ENCODE measurements around the gene SNRPA.
"Not testable (repeated sequence)": the region's sequence is repeated elsewhere in the genome, so short reads cannot be mapped to it uniquely, and the experiment has no call there.

The SNRPA gene

DNA sequence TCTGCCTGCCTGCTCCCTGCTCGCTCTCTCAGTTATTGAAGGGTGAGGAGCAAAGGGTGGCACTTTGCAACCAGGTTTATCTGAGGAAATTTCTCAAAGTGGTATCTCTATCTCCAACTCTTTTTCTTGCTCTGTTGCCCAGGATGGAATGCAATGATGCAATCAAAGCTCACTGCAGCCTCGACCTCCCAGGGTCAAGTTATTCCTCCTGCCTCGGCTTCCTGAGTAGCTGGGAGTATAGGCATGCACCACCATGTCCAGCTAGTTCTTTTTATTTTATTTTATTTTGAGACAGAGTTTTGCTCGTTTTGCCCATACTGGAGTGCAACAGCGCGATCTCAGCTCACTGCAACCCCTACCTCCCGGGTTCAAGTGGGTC, 5.6 kb upstream of the SNRPA start:
- DNase-seq (ENCODE audit: low spot score), result no peak

DNA sequence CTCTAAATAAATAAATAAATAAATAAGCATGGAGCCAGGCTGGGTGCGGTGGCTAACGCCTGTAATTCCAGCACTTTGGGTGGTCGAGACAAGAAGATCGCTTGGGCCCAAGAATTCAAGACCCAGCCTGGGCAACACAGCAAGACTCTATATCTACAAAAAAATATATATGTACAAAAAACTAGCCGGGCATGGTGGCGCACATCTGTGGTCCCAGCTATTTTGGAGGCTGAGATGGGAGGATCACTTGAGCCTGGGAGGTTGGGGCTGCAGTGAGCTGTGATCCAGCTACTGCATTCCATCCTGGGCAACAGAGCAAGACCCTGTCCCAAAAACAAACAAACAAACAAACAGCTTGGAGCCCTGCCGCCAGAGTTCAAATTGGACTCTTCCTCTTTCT, 3.5 kb upstream of the SNRPA start:
- no peak for DNase-seq (ENCODE audit: low spot score)

DNA sequence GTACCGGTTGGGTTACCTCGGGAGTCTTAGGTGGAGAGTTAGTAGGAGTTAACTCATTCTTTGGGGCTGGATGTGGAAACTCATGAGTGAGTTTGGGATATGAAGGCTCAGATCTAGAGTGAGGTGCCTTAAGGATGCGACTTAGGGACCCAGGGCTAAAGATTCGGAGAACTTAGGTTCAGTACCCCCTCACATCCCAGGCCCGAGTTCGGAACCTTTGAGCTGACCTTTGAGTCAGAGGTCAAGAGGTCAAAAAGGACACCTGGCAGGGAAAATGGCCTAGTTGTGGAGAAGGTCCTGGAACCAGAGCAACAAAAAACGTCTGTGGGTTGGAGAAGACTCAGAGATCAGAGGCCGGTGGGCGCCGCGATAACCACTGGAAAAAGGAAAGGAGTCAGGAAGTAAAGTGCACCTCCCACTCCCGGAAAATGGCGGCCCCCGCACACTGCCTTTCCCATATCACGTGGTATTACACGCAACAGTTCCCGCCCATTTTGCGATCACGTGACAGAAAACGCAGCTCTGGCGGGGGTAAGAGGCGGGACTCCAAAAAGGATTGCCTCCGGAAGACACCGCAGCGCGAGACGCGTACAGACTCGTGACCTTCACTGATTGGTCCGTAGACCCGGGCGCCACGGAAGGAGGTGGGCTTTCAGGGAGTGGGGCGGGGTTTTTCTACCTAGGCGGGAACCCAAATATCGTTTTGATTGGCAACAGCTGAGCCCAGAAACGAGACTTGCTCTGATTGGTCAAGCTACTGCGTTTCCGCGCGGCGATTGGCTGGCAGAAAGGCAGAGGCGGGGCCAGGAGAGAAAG, 737 bp upstream of the SNRPA start, which contains the start of gene ACTMAP:
Gene ACTMAP (minus strand): TSS at position 420 of the 816 bp plus-strand sequence. CDS start 674 bp downstream, outside the sequence.
- peak; percentile 100 for DNase-seq (ENCODE audit: low spot score)

DNA sequence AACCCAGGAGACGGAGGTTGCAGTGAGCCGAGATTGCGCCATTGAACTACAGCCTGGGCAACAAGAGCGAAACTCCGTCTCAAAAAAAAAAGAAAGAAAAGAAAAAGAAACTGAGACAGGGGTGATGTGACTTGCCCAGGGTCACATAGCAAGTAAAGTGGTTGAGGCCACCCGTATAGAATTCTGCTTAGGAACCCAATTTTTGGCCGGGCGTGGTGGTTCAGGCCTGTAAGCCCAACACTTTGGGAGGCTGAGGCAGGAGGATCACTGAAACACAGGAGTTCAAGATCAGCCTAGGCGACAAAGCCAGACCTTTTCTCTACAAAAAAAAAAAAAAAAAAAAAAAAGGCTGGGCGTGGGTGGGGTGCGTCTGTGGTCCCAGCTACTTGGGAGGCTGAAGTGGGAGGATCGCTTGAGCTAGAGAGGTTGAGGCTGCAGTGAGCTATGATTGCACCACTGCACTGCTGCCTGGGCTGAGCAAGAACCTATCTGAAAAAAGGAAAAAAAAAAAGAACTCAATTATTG, 1.3 kb downstream of the SNRPA start:
- DNase-seq (ENCODE audit: low spot score), result no peak

- no peak for DNase-seq (ENCODE audit: low spot score)
These were observed 3.7 kb downstream of the SNRPA start for GRCh38 chr19:40754611-40755247.

GRCh38 chr19:40755248-40755624, 4.2 kb downstream of the SNRPA start:
- DNase-seq (ENCODE audit: low spot score), result no peak

DNA sequence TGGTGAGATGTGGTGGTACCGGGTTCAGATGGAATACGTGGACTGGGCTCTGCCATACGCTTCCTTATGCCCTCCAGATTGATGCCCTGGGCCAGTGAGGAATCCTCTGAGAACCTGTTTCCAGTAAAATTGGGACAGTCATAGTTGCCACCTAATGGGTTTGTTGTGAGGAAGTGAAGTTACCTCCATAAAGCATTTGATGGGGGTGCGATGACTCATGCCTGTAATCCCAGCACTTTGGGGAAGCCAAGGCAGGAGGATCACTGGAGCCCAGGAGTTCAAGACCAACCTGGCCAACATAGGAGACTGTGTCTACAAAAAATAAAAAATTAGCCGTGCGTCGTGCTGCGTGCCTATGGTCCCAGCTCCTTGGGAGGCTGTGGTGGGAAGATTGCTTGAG, 4.8 kb downstream of the SNRPA start:
- no peak for DNase-seq (ENCODE audit: low spot score)

DNA sequence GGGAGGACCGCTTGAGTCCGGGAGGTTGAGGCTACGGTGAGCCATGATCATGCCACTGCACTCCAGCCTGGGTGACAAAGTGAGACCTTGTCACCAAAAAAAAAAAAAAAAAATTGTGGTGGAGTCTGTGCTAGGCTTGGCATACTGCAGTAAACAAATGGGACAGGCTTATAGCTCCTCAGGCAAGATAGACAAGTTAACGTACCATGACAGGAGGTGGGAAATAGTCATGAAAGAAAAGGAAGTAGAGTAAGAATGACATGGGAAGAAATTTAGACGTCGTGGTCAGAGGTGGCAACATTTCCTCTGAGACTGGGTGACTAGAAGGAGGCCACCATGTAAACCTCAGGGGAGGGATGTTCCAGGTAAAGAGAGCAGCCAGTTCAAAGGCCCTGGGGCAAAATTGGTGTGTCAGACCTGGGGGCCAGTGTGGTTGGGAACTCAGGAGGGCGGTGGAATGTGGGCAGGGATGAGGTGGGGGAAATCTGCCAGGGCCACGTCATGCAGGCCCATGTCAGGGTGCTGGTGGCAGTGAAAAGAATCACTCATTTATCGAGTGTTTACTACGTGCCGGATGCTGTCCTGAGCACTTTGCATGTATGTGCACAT, 5.6 kb downstream of the SNRPA start:
- no peak for DNase-seq (ENCODE audit: low spot score)

DNA sequence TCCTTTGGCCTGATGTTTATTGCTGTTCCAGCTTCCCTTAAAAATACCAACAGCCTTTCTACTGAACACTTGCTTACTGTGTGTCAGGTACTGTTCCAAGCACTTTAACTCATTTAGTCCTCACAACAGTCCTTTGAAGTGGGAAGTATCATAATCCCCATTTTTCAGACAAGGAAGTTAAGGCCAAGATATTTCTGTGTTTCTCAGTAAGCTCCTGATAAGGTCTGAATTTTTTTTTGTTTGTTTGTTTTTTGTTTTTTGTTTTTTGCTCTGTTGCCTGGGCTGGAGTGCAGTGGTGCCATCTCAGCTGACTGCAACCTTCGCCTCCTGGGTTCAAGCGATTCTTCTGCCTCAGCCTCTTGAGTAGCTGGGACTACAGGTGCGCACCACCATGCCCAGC, 7.5 kb downstream of the SNRPA start:
- no peak for DNase-seq (ENCODE audit: low spot score)

- no peak for DNase-seq (ENCODE audit: low spot score)
These were observed 8.3 kb downstream of the SNRPA start for GRCh38 chr19:40759352-40759751.

GRCh38 chr19:40762754-40763470, 11.9 kb downstream of the SNRPA start:
- no peak for DNase-seq (ENCODE audit: low spot score)

- no peak for DNase-seq (ENCODE audit: low spot score)
These were observed 12.5 kb downstream of the SNRPA start for GRCh38 chr19:40763526-40763925.

GRCh38 chr19:40763963-40764362, 13.0 kb downstream of the SNRPA start:
- no peak for DNase-seq (ENCODE audit: low spot score)

GRCh38 chr19:40766385-40766784, 15.4 kb downstream of the SNRPA start:
- DNase-seq (ENCODE audit: low spot score), result not testable (repeated sequence)

GRCh38 chr19:40768869-40769268, 17.9 kb downstream of the SNRPA start:
- DNase-seq (ENCODE audit: low spot score), result no peak

DNA sequence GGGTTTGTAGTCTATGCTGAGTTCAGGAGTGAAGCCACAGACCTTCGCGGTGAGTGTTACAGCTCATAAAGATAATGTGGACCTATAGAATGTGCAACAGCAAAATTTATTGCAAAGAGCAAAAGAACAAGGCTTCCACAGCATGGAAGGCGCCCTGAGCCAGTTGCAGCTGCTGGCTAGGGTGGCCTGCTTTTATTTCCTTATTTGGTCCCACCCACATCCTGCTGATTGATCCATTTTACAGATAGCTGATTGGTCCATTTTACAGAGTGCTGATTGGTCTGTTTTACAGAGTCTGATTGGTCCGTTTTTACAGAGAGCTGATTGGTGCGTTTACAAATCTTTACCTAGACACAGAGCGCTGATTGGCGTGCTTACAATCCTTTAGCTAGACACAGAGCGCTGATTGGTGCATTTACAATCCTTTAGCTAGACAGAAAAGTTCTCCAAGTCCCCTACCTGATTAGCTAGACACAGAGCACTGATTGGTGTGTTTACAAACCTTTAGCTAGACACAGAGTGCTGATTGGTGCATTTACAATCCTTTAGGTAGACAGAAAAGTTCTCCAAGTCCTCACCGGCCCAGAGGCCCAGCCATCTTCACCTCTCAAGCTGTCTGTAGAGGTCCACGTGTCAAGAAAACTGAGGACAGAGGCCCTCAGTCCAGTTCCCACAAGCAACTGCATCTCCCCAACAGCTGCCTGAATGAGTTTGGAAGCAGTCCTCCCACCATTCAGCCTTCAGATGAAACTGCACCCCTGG, 20.3 kb downstream of the SNRPA start:
- DNase-seq (ENCODE audit: low spot score), result peak; percentile 32

DNA sequence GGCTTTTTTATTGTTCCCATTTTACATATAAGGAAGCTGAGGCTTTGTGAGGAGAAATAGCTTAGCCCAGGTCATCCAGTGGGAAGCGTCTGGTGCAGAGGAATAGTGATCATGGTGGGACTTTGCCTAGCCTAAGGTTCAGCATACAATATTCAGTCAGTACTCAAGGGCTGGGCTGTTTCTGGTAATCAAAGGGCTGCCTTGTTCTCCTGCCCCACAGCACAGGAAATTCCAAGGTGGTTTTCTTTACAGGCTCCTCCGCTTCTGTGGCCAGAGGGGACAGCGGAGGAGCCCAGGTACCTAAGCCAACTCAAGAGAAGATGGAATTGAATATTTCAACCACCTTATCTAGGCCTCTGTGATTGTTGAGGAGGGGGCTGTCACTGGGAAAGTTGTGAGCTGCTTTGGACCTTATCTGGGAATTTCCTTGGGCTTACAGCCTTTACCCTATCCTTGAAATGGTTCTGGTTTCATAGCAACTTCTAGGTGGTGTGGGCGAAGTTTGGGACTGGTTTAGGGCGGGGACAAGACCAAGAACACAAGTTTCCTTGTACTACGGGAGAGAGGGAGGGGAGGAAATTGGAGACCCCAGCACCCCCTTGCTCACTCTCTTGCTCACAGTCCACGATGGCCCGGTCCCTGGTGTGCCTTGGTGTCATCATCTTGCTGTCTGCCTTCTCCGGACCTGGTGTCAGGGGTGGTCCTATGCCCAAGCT, 24.1 kb downstream of the SNRPA start, which contains the start of gene MIA:
Gene MIA (plus strand): TSS at position 606 of the 716 bp plus-strand sequence. CDS start 22 bp downstream, at position 628.
- DNase-seq (ENCODE audit: low spot score), result no peak

- DNase-seq (ENCODE audit: low spot score), result no peak
These were observed 24.6 kb downstream of the SNRPA start for GRCh38 chr19:40775632-40776022.

- DNase-seq (ENCODE audit: low spot score), result no peak
These were observed 25.4 kb downstream of the SNRPA start for GRCh38 chr19:40776364-40776763.

GRCh38 chr19:40776932-40777644, 26.1 kb downstream of the SNRPA start:
- peak; percentile 96 for DNase-seq (ENCODE audit: low spot score)
